KG1 (cell line): ENCODE results near the gene USP49.
"Not testable (repeated sequence)": the region's sequence is repeated elsewhere in the genome, so short reads cannot be mapped to it uniquely, and the experiment has no call there.

ENCODE experiments used
- DNase-seq: peaks from one replicate; lab custom pipeline; 2025; lab: John Stamatoyannopoulos, UW

The USP49 gene

GRCh38 chr6:41895300-41896233 lies at the start of gene USP49:
Gene USP49 (minus strand): TSS chr6:41895375. CDS start chr6:41806983, 88,392 bp downstream.
- peak; percentile 89 for DNase-seq

- no peak for DNase-seq
Observed at GRCh38 chr6:41943456-41943855, 48.3 kb upstream of the USP49 start.

GRCh38 chr6:41942882-41943281 lies 47.7 kb upstream of the USP49 start:
- not testable (repeated sequence) for DNase-seq

GRCh38 chr6:41942067-41942851 lies 47.1 kb upstream of the USP49 start:
- no peak for DNase-seq

- peak; percentile 88 for DNase-seq
Observed at GRCh38 chr6:41941280-41942066, 46.3 kb upstream of the USP49 start, which contains the start of gene CCND3. Gene CCND3 (minus strand): TSS chr6:41941808. CDS start chr6:41941649, 159 bp downstream.

- DNase-seq = peak; percentile 47
Observed at GRCh38 chr6:41940759-41941279, 45.6 kb upstream of the USP49 start.

GRCh38 chr6:41939848-41940758 lies 44.9 kb upstream of the USP49 start:
- no peak for DNase-seq

- peak; percentile 56 for DNase-seq
Observed at GRCh38 chr6:41939176-41939847, 44.1 kb upstream of the USP49 start.

- DNase-seq = no peak
Observed at GRCh38 chr6:41938590-41939175, 43.5 kb upstream of the USP49 start.

GRCh38 chr6:41937861-41938574 lies 42.8 kb upstream of the USP49 start:
- peak; percentile 74 for DNase-seq

- no peak for DNase-seq
Observed at GRCh38 chr6:41937472-41937860, 42.3 kb upstream of the USP49 start.

GRCh38 chr6:41936073-41936837 lies 41.1 kb upstream of the USP49 start:
- peak; percentile 91 for DNase-seq

GRCh38 chr6:41935685-41936072 lies 40.5 kb upstream of the USP49 start:
- DNase-seq = no peak

- no peak for DNase-seq
Observed at GRCh38 chr6:41935193-41935574, 40.0 kb upstream of the USP49 start.

- DNase-seq = no peak
Observed at GRCh38 chr6:41934278-41935192, 39.4 kb upstream of the USP49 start.

GRCh38 chr6:41932378-41932777 lies 37.2 kb upstream of the USP49 start:
- DNase-seq = no peak

GRCh38 chr6:41931792-41932191 lies 36.6 kb upstream of the USP49 start:
- DNase-seq = no peak
